MM.1S (cell line): ENCODE results near the gene ENO4.

Source experiments
- DNase-seq: peaks from one replicate; pipeline ENCODE4 v3.0.0-alpha.2; 2015
- H2AFZ ChIP-seq: fragments of 300-600 bp; sonication (generic); 2 replicates; pipeline ENCODE4 v1.6.0; 2016; ENCODE audit warnings: antibody characterized with exemption, low read length
- H3F3A ChIP-seq: fragments of 300-600 bp; sonication (generic); 2 replicates; pipeline ENCODE4 v1.6.1; 2016; ENCODE audit warnings: mild to moderate bottlenecking, antibody characterized with exemption, low read length, moderate library complexity, mixed read lengths; ENCODE audit not compliant: insufficient read depth
- H3K27ac ChIP-seq: fragments of 300-600 bp; sonication (generic); 2 replicates; pipeline ENCODE4 v1.5.1; 2016; ENCODE audit warnings: mild to moderate bottlenecking, low read length
- H3K27me3 ChIP-seq: fragments of 300-600 bp; sonication (generic); replicated peaks from 2 replicates; pipeline ENCODE4 v1.6.0; 2016; ENCODE audit warnings: low read length; ENCODE audit not compliant: insufficient read depth
- H3K36me3 ChIP-seq: fragments of 300-600 bp; sonication (generic); replicated peaks from 2 replicates; pipeline ENCODE4 v1.6.1; 2016; ENCODE audit warnings: mild to moderate bottlenecking, low read length, mixed read lengths; ENCODE audit not compliant: insufficient read depth
- H3K4me1 ChIP-seq: fragments of 300-600 bp; sonication (generic); 2 replicates; pipeline ENCODE4 v1.6.1; 2016; ENCODE audit warnings: low read length, mixed read lengths
- H3K4me2 ChIP-seq: fragments of 300-600 bp; sonication (generic); 2 replicates; pipeline ENCODE4 v1.6.0; 2016; ENCODE audit warnings: low read depth, low read length
- H3K4me3 ChIP-seq: fragments of 300-600 bp; sonication (generic); 2 replicates; pipeline ENCODE4 v1.5.1; 2016; ENCODE audit warnings: low read length, mixed read lengths
- H3K79me2 ChIP-seq: fragments of 300-600 bp; sonication (generic); 2 replicates; pipeline ENCODE4 v1.6.1; 2016; ENCODE audit warnings: mixed run types, low read length, mixed read lengths
- H3K9ac ChIP-seq: fragments of 300-600 bp; sonication (generic); 2 replicates; pipeline ENCODE4 v1.6.1; 2016; ENCODE audit warnings: low read length, mixed read lengths
- H3K9me2 ChIP-seq: fragments of 300-600 bp; sonication (generic); replicated peaks from 2 replicates; pipeline ENCODE4 v1.6.1; 2016; ENCODE audit warnings: mild to moderate bottlenecking, low read length, mixed read lengths; ENCODE audit not compliant: insufficient read depth
- H3K9me3 ChIP-seq: fragments of 300-600 bp; sonication (generic); replicated peaks from 2 replicates; pipeline ENCODE4 v1.6.1; 2016; ENCODE audit warnings: mild to moderate bottlenecking, low read length, mixed read lengths; ENCODE audit not compliant: insufficient read depth
- H4K20me1 ChIP-seq: fragments of 300-600 bp; sonication (generic); 2 replicates; pipeline ENCODE4 v1.6.1; 2016; ENCODE audit warnings: mild to moderate bottlenecking, low read length, moderate library complexity, mixed read lengths; ENCODE audit not compliant: insufficient read depth
- EZH2 ChIP-seq: fragments of 300-600 bp; sonication (generic); optimal IDR thresholded peaks from 2 replicates; pipeline ENCODE3; 2017; ENCODE audit warnings: low read depth, mild to moderate bottlenecking, antibody characterized with exemption, low read length, mixed read lengths
- EZH2phosphoT487 ChIP-seq: fragments of 300-600 bp; sonication (generic); IDR thresholded peaks from 2 replicates; pipeline ENCODE4 v1.6.1; 2018; ENCODE audit warnings: antibody characterized with exemption, low read length
- TF ChIP-seq, protein P1 (sequence below): fragments of 300-600 bp; sonication (generic); IDR thresholded peaks from 2 replicates; pipeline ENCODE4 v1.5.1; 2016; ENCODE audit warnings: antibody characterized with exemption, low read length, mixed read lengths

Gene ENO4

GRCh38 chr10:116868722-116869121 lies 19.4 kb downstream of the ENO4 start:
- H2AFZ ChIP-seq: no peak overlapping the region
- no peaks in the 10 kb centered on the region for H3F3A ChIP-seq
- H3K4me2 ChIP-seq: no peak overlapping the region
- TF ChIP-seq EZH2 (no peak), EZH2phosphoT487 (no peak)
- TF ChIP-seq, protein P1, sequence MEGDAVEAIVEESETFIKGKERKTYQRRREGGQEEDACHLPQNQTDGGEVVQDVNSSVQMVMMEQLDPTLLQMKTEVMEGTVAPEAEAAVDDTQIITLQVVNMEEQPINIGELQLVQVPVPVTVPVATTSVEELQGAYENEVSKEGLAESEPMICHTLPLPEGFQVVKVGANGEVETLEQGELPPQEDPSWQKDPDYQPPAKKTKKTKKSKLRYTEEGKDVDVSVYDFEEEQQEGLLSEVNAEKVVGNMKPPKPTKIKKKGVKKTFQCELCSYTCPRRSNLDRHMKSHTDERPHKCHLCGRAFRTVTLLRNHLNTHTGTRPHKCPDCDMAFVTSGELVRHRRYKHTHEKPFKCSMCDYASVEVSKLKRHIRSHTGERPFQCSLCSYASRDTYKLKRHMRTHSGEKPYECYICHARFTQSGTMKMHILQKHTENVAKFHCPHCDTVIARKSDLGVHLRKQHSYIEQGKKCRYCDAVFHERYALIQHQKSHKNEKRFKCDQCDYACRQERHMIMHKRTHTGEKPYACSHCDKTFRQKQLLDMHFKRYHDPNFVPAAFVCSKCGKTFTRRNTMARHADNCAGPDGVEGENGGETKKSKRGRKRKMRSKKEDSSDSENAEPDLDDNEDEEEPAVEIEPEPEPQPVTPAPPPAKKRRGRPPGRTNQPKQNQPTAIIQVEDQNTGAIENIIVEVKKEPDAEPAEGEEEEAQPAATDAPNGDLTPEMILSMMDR: no peak
- H3K27ac ChIP-seq: no peak overlapping the region
- H3K9me2 ChIP-seq: no peaks in the 10 kb centered on the region
- H3K9me3 ChIP-seq: no peaks in the 10 kb centered on the region
- H4K20me1 ChIP-seq: no peaks in the 10 kb centered on the region
- H3K4me1 ChIP-seq: no peaks in the 10 kb centered on the region; the same call in 1 of the 2 replicates
- DNase-seq: no peak
- no peak overlapping the region for H3K4me3 ChIP-seq
- no peak overlapping the region for H3K9ac ChIP-seq
- H3K27me3 ChIP-seq: no peaks in the 10 kb centered on the region
- H3K36me3 ChIP-seq: no peaks in the 10 kb centered on the region
- H3K79me2 ChIP-seq: no peaks in the 10 kb centered on the region

DNA sequence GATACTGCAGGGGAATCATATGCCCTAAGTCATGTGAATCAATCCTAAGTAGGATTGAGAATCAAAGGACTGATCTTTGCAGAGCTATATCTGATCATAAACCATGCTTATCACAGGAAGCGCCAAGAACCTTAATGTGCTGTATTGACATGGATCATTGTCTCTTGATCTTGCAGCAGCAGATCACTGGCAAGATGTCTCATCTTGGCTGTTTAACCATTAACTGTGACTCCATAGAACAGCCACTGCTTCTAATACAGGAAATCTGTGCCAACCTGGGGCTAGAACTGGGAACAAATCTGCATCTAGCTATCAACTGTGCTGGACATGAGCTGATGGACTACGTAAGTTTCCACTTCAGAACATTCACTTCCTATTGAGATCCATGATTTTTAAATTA lies 21.6 kb downstream of the ENO4 start:
- no peaks in the 10 kb centered on the region for H3K36me3 ChIP-seq

GRCh38 chr10:116873134-116873533 lies 23.8 kb downstream of the ENO4 start:
- Histone ChIP-seq H3K79me2 (no peaks in the 10 kb centered on the region), H3K9me2 (no peaks in the 10 kb centered on the region), H3K36me3 (no peaks in the 10 kb centered on the region), H3K4me1 (no peaks in the 10 kb centered on the region; the same call in 1 of the 2 replicates), H3K27me3 (no peaks in the 10 kb centered on the region), H4K20me1 (no peaks in the 10 kb centered on the region), H3F3A (no peaks in the 10 kb centered on the region), H3K4me2 (no peak overlapping the region), H3K4me3 (no peak overlapping the region), H3K27ac (no peak overlapping the region), H3K9me3 (no peaks in the 10 kb centered on the region), H3K9ac (no peak overlapping the region), H2AFZ (no peak overlapping the region)
- DNase-seq: no peak
- TF ChIP-seq EZH2phosphoT487 (no peak), EZH2 (no peak)
- TF ChIP-seq, protein P1: no peak

More for the DNA sequence above, 21.6 kb downstream of the ENO4 start:
- no peaks in the 10 kb centered on the region for H3K9me3 ChIP-seq
- no peak for DNase-seq
- no peaks in the 10 kb centered on the region; the same call in 1 of the 2 replicates for H3K4me1 ChIP-seq
- no peak overlapping the region for H2AFZ ChIP-seq
- no peaks in the 10 kb centered on the region for H3F3A ChIP-seq
- H3K4me3 ChIP-seq: no peak overlapping the region
- no peak overlapping the region for H3K4me2 ChIP-seq
- H4K20me1 ChIP-seq: no peaks in the 10 kb centered on the region
- H3K9ac ChIP-seq: no peak overlapping the region
- H3K27me3 ChIP-seq: no peaks in the 10 kb centered on the region
- H3K9me2 ChIP-seq: no peaks in the 10 kb centered on the region
- no peak overlapping the region for H3K27ac ChIP-seq
- TF ChIP-seq, protein P1: no peak
- TF ChIP-seq EZH2phosphoT487: no peak
- H3K79me2 ChIP-seq: no peaks in the 10 kb centered on the region
